NCI-H748 treated with DMSO at 0.1 percent for 48 hours (cell line): ENCODE results near the gene CTIF.

Experiments used
- DNase-seq: peaks from one replicate; lab custom pipeline; 2025; lab: John Stamatoyannopoulos, UW

CTIF gene

GRCh38 chr18:48886520-48887293, 347.9 kb downstream of the CTIF start:
- no peak for DNase-seq

- no peak for DNase-seq
Measured at GRCh38 chr18:48887294-48887904, 348.6 kb downstream of the CTIF start.

- no peak for DNase-seq
Measured at GRCh38 chr18:48887905-48888772, 349.3 kb downstream of the CTIF start.

- DNase-seq, result no peak
Measured at GRCh38 chr18:48888773-48889080, 349.9 kb downstream of the CTIF start.

- DNase-seq, result no peak
Measured at GRCh38 chr18:48889115-48889941, 350.5 kb downstream of the CTIF start.

- no peak for DNase-seq
Measured at GRCh38 chr18:48889981-48890762, 351.3 kb downstream of the CTIF start.

GRCh38 chr18:48891721-48892120, 352.9 kb downstream of the CTIF start:
- no peak for DNase-seq

- DNase-seq, result no peak
Measured at GRCh38 chr18:48892146-48892855, 353.5 kb downstream of the CTIF start.

- no peak for DNase-seq
Measured at GRCh38 chr18:48893061-48893607, 354.3 kb downstream of the CTIF start.

GRCh38 chr18:48893608-48894600, 355.1 kb downstream of the CTIF start:
- DNase-seq, result no peak

- DNase-seq, result no peak
Measured at GRCh38 chr18:48894799-48895346, 356.0 kb downstream of the CTIF start.

- no peak for DNase-seq
Measured at GRCh38 chr18:48896326-48896874, 357.6 kb downstream of the CTIF start.

GRCh38 chr18:48896875-48897511, 358.2 kb downstream of the CTIF start:
- no peak for DNase-seq

- no peak for DNase-seq
Measured at GRCh38 chr18:48897531-48897930, 358.7 kb downstream of the CTIF start.

- DNase-seq, result no peak
Measured at GRCh38 chr18:48898521-48898920, 359.7 kb downstream of the CTIF start.

GRCh38 chr18:48899558-48900174, 360.8 kb downstream of the CTIF start:
- no peak for DNase-seq

GRCh38 chr18:48900469-48900868, 361.6 kb downstream of the CTIF start:
- no peak for DNase-seq
